ENCODE results near the gene AQP6. TPM values are rescaled to one million over a fixed set of nuclear protein-coding genes. Genes with fewer than 3 reads are reported as not detected.
A peak's percentile ranks its signal among the peaks of the same experiment; 100 is the strongest.

AQP6 gene
- total and polyA plus RNA-seq, 10 donors = 0.03 to 0.36 TPM; not detected in 8

DNA sequence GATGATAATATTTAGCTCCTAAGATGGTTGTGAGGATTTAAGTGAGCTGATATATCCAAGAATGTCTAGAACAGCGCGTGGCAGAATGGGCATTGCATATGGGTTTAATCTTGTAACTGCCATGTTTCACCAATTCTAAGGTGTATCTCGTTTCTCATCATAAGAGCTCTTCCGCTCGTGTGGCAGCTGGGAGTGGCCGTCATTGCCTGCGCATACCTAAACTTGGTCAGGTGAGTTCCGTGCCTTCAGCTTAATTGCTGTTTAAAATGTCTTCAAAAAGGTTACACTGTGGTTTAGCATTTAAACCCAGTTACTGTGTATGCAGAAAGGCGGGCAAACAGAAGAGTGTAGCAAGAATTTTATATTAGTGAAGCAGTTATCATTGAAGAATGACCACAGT, 26.7 kb upstream of the AQP6 start:
- no peak overlapping the region for H3K27ac ChIP-seq
- TF ChIP-seq, protein P1, sequence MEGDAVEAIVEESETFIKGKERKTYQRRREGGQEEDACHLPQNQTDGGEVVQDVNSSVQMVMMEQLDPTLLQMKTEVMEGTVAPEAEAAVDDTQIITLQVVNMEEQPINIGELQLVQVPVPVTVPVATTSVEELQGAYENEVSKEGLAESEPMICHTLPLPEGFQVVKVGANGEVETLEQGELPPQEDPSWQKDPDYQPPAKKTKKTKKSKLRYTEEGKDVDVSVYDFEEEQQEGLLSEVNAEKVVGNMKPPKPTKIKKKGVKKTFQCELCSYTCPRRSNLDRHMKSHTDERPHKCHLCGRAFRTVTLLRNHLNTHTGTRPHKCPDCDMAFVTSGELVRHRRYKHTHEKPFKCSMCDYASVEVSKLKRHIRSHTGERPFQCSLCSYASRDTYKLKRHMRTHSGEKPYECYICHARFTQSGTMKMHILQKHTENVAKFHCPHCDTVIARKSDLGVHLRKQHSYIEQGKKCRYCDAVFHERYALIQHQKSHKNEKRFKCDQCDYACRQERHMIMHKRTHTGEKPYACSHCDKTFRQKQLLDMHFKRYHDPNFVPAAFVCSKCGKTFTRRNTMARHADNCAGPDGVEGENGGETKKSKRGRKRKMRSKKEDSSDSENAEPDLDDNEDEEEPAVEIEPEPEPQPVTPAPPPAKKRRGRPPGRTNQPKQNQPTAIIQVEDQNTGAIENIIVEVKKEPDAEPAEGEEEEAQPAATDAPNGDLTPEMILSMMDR (IDR thresholded peaks at IDR 0.05 in 8 of 11, conservative IDR thresholded peaks at IDR 0.05 in 3 of 11) = no peak
- TF ChIP-seq POLR2AphosphoS5 (IDR thresholded peaks at IDR 0.05) = no peak
- no peak for TF ChIP-seq POLR2A (IDR thresholded peaks at IDR 0.05)
- H3K4me3 ChIP-seq = no peak overlapping the region
- intact Hi-C loops (cut with DNase I; ENCODE audit: low total_unique reads) = no loop called here
- peak; percentile 18 for DNase-seq
- H3K36me3 ChIP-seq = no peaks in the 10 kb centered on the region
- peaks cover 5 to 33% (median 15%) of the 10 kb centered on the region in 6 donors for H3K4me1 ChIP-seq
- WGBS, 5 donors = 86 to 92% (median 90%) methylated on average over 9 of the region's 9 CpGs
- H3K9me3 ChIP-seq = no peaks in the 10 kb centered on the region
- peaks cover 0 to 26% (median 0%) of the 10 kb centered on the region in 7 donors for H3K27me3 ChIP-seq (replicated peaks in 1 of 7)

DNA sequence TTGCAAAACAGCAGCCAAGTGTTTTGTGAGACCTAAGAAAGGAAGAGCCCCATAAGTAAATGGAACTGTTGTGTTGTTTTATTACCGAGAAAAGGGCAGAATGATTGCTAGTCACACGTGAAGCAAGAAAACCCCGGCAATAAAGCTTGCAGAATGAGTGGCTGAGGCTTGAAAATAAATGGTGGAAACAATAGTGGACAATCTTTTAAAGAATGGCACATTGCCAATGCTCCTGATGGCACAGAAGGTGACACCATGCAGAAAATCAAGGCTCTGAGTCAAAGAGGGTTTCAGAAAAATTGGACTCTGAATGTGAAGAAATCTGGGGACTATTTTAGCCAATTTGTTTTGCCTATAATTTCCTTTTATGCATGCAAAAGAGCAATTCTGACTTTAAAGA, 26.2 kb upstream of the AQP6 start:
- WGBS, 5 donors = 71 to 80% (median 77%) methylated on average over 3 of the region's 3 CpGs
- TF ChIP-seq POLR2AphosphoS5 (IDR thresholded peaks at IDR 0.05) = no peak
- no peak for TF ChIP-seq POLR2A (IDR thresholded peaks at IDR 0.05)
- TF ChIP-seq, protein P1 (IDR thresholded peaks at IDR 0.05 in 8 of 11, conservative IDR thresholded peaks at IDR 0.05 in 3 of 11) = no peak
- no peak for DNase-seq

DNA sequence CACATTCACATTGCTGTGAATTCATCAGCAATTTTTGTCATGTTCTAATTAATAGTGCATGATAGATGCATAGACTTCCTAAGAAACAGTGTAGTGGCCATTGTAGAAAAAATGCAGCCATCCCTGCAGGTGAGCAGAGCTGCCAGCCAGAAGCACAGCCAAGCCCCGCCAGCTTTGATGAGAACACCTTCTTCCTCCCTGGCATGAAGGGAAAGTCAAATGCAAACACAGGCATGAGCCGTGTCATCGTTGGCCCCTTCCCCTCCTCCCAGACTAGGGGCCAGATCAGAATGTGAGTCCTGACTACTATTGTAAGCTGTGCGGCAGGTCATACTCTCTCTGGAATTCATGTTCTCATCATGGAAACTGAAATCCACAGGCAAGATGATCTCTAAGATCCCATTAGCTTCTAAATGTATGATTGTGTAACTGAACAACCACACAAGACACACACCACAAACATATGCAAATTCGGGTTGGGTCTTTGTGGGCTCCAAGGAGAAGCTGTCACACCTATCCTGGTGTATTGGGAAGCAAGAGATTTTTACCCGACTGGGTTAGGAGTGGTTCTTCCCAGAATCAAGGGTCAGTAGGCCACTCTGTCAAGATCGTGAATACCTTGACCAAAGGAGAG, 25.0 kb upstream of the AQP6 start:
- Histone ChIP-seq H3K36me3 (no peaks in the 10 kb centered on the region), H3K27me3 (replicated peaks in 1 of 7) (peaks cover 0 to 34% (median 0%) of the 10 kb centered on the region in 7 donors), H3K4me1 (peaks cover 5 to 47% (median 16%) of the 10 kb centered on the region in 6 donors), H3K27ac (no peak overlapping the region), H3K9me3 (no peaks in the 10 kb centered on the region), H3K4me3 (no peak overlapping the region)
- DNase-seq = peak; percentile 31
- 73 to 87% (median 79%) methylated on average over 7 of the region's 7 CpGs for WGBS, 5 donors
- intact Hi-C loops (cut with DNase I; ENCODE audit: low total_unique reads) = no loop called here
- TF ChIP-seq POLR2AphosphoS5 (IDR thresholded peaks at IDR 0.05) (no peak), POLR2A (IDR thresholded peaks at IDR 0.05) (no peak)
- TF ChIP-seq, protein P1 (IDR thresholded peaks at IDR 0.05 in 8 of 11, conservative IDR thresholded peaks at IDR 0.05 in 3 of 11) = no peak

More for the DNA sequence above, 26.2 kb upstream of the AQP6 start:
- Histone ChIP-seq H3K36me3 (no peaks in the 10 kb centered on the region), H3K4me3 (no peak overlapping the region), H3K27me3 (replicated peaks in 1 of 7) (peaks cover 0 to 30% (median 0%) of the 10 kb centered on the region in 7 donors), H3K27ac (no peak overlapping the region), H3K9me3 (no peaks in the 10 kb centered on the region), H3K4me1 (peaks cover 5 to 35% (median 15%) of the 10 kb centered on the region in 6 donors)
- intact Hi-C loops (cut with DNase I; ENCODE audit: low total_unique reads) = no loop called here

Data from spleen (tissue), 11 donors.